ENCODE results near the gene FHL1. TPM values are rescaled to one million over a fixed set of nuclear protein-coding genes. Genes with fewer than 3 reads are reported as not detected.

FHL1 gene
- total RNA-seq, 1 donor from 2014 or later, result 15.5 TPM

DNA sequence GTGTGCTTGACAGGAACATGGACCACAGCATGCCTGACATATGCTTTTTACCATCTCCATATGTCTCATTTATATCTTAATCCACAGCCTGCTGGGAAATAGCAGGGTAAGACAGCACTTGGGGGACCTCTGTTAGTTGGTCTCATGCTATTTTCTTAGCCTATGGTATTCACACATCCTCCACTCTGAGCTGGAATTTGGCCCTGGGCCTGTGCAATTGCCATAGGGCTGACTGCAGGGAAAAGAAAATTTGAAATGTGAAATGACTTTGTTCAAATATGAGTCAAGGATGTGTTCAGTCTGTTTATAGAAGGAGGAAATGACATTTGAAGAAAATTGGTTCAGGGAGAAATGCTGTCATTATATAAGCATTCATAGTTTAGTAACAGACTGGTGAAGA, 113.4 kb downstream of the FHL1 start:
- no peak overlapping the region for H3K4me3 ChIP-seq (ENCODE audit: low read depth, low read length)
- no peak for DNase-seq (ENCODE audit: low read depth)
- TF ChIP-seq CTCF (conservative IDR thresholded peaks at IDR 0.05; ENCODE audit: low read depth, low read length), result no peak

Other genes starting within 250 kb of the FHL1 start
- 16.5 and 20.9 TPM in 2 replicates for gene MMGT1, start 173.5 kb upstream of the FHL1 start, total RNA-seq
- 9.1 and 9.6 TPM in 2 replicates for gene SLC9A6, start 162.1 kb upstream of the FHL1 start, total RNA-seq
- gene MAP7D3, start 103.9 kb downstream of the FHL1 start, total RNA-seq, result 10.9 and 18.6 TPM in 2 replicates
- gene ADGRG4, start 153.4 kb downstream of the FHL1 start, total RNA-seq, result not detected in 2 replicates